NCI-H1436 treated with DMSO at 0.1 percent for 48 hours (cell line): ENCODE results near the gene N4BP3.

ENCODE experiments used
- DNase-seq: peaks from one replicate; lab custom pipeline; 2025; lab: John Stamatoyannopoulos, UW

Gene N4BP3

DNA sequence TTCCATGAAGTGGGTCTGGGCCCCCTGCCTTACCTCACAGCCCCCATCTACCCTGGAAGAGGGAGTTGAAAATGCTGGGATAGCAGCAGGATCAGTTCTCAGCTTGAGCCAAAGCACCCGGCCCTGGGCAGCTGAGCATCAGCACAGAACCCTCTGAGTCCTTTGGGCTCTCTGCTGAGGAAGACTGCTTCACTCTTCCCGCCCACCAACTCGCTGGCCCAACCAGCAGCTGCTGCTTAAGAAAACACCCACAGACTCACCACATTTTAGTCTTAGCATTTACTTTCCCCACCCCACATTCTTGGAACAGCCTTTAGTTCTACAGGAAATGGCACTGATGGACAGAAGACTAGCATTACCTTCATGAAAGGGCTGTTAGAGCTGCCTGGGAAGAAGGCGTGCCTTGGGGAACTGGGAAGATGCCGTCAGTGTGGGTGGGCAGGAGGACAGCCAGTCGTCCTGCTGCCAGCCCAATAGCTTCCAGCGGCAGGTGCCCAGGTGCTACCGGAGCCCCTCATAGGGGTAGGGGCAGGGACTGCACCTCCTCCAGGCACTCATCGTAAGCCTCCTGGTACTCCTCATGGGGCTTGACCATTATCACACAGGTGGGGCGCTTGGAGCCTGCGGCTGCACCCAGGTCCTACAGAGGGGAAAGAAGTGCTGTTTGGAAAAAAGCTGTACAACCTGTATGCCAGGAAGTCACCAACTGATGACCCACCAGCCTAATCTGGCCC lies 36.0 kb downstream of the N4BP3 start:
- no peak for DNase-seq

- no peak for DNase-seq
Measured at GRCh38 chr5:178150977-178151734, 37.8 kb downstream of the N4BP3 start.

DNA sequence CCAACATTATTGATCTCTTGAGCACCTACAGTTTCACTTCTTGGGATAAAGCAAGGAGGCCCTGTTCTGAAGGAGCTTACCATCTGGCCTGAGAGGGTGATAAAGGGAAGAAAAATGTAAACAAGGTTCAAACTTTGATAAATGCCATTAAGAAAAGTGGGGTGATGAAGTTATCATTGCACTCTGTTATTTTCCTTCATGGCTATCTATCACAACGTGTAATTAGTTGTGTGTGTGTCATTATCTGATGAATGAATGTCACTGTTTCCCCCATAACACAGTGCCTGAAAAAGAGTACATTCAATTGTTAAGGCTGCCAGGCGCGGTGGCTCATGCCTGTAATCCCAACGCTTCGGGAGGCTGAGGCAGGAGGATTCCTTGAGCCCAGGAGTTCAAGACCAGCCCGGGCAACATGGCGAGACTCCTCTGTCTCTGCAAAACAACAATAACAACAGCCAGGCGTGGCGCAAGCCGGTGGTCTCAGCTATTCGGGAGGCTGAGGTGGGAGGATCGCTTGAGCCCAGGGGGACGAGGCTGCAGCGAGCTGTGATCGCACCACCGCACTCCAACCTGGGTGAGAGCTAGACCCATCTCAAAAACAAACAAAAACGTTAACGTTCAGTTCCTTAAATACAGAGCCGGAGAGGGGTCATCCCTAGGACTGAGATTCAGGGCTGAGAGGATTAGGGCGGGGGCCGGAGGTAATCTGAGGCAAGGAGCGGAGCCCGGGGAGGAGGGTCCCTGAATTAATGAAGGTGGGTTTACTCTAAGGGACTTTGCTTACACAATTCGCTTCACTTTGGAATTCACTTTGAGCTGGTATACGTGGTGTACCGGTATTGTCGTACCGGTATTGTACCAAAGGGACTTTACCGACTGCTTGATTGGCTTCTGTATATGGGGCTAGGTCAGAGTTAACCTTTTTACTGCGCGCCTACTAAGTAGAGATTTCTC lies 39.4 kb downstream of the N4BP3 start:
- no peak for DNase-seq

DNA sequence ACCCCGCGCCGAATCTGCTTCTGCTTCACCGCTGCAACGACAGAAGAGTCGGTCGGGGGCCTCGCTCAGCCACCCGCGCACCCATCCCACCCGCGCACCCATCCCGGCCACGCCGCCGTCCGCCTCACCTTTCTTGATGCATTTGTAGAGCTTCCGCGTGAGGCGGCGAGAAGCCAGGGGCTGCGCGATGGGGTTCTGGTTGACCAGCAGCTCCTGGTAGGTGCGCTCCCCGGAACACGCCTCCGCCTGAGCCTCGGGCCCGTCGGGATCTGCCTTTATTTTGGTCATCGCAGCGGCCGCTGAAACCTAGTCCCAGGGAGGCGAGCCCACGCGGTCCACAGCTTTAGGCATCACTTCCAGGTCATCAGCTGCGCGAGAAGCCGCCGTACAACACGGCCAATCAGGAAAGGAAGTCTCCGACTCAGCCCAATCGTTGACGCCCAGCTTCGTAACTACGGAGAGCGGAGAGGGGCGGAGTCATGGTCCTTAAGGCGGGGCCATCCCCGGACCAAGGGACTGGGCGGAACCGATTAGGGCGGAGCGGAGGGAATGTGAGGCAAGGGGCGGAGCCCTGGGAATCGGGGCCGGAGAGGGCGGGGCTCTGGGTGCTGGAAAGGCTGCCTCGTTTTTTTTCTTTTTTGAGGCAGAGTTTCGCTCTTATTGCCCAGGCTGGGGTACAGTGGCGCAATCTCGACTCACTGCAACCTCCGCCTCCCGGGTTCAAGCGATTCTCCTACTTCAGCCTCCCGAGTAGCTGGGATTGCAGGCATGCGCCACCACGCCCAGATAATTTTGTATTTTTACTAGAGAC lies 40.4 kb downstream of the N4BP3 start, which contains the start of gene NHP2:
Gene NHP2 (minus strand): TSS at position 356 of the 811 bp plus-strand sequence. CDS start 68 bp downstream, at position 288.
- DNase-seq: peak; percentile 81

DNA sequence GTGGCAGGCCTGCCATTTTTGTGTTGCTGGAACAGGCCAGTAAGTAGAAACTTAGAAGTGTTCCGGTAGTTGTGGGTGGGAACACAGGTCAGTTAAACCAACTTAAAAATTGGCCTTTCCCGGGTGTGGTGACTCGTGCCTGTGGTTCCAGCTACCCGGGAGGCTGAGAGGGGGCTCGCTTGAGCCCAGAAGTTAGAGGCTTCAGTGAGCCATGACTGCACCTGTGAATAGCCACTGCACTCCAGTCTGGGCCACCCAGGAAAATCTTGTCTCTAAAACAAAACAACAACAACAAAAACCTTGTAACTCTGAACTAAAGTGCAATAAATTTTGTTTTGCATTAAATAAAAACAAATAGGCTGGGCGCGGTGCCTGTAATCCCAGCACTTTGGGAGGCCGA lies 41.7 kb downstream of the N4BP3 start:
- no peak for DNase-seq

DNA sequence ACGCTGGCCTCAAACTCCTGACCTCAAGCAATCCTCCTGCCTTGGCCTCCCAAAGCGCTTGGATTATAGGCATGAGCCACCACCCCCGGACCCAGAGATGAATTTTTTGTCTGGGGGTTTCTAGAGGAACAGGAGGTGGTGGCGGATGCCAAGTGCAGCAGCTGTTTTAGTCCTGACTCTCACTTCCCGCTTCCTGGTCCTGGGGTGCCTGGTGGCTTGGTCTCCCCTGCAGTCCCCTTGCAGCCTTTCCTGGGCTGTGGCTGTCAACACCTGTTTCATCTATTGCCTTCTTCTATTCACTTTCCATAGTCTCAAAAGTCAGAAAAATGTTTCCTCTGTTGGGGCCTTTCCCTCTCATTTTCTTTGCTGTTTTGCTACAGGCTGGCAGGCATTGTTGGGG lies 46.8 kb downstream of the N4BP3 start:
- DNase-seq: no peak

DNA sequence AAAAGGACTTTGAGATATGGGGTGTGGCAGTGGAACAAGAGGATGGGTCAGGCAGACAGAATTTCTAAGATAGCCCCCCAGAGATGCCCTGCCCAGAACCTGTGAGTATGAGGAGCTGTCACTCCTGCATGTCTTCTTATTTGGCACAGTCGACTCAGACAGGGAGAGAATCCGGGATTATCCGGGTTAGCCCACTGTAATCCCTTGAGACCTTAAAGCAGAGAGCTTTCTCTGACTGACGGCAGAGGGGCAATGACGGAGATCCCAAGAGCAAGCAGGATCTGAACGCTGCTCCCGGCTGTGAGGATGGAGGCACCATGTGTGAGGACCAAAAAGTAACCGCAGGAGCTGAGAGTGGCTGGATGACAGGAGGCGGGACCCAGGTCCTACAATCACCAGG lies 49.1 kb downstream of the N4BP3 start:
- DNase-seq: no peak

DNA sequence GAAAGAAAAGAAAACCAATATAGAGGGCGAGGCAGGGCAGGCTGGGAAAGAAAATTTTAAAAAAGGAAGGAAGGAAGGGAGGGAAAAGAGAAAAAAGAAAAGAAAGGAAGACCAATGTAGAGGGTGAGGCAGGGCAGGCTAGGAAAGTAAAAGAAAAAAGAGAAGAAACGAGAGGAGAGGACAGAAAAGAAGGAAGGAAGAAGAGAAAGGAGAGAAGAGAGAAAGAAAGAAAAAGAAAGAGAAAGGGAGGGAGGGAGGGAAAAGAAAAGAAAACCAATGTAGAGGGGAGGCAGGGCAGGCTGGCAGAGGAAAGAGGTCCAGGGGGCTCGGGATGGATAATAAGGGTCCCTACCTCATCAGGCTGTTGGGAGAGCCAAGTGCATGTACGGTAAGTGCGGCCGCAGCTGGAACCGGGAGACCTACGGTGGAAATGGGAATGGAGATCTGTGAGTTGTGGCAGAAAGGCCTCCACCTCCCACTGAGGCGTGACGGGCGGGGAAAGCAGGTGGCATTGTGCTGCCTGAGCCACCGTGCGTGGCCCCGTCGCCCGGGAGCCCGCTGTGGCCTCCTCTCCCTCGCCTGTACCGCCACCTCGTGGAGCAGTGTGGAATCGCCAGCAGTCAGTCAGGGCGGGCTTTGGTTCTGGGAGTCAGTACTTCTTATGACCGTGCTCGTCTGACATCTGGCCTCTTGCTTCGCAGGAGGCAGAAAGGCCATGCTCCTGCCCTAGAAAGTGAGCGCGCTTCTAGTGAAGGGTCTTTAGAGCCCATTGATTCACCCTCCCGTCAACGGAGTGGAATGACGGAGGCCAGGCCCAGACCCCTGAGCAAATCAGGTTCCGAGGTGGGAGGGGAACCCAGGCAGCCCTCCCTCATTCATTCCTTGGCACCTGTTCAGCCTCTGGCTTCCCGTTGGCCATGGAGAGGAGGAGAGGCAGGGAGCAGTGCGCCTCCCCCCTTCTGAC lies 50.7 kb downstream of the N4BP3 start:
- no peak for DNase-seq

GRCh38 chr5:178165581-178165980 lies 52.2 kb downstream of the N4BP3 start:
- DNase-seq: no peak

- no peak for DNase-seq
Measured at GRCh38 chr5:178170455-178170854, 57.1 kb downstream of the N4BP3 start.

GRCh38 chr5:178174456-178174855 lies 61.1 kb downstream of the N4BP3 start:
- no peak for DNase-seq
